KMS-11 (cell line): ENCODE results near the gene NEU4.
"Not testable (repeated sequence)": the region's sequence is repeated elsewhere in the genome, so short reads cannot be mapped to it uniquely, and the experiment has no call there.

Experiments used
- H2AFZ ChIP-seq: fragments of 200-600 bp; sonication (generic); 2 replicates; pipeline ENCODE4 v1.6.1; 2016; ENCODE audit warnings: antibody characterized with exemption, mixed run types, low read depth
- H3K27ac ChIP-seq: fragments of 200-600 bp; sonication (generic); 2 replicates; pipeline ENCODE4 v1.6.1; 2016; ENCODE audit warnings: mild to moderate bottlenecking, mixed run types
- H3K27me3 ChIP-seq: fragments of 200-600 bp; sonication (generic); 2 replicates; pipeline ENCODE4 v1.6.1; 2017; ENCODE audit warnings: mild to moderate bottlenecking, low read depth, mixed run types, moderate library complexity; ENCODE audit not compliant: insufficient read depth
- H3K36me3 ChIP-seq: fragments of 200-600 bp; sonication (generic); 2 replicates; pipeline ENCODE4 v1.6.1; 2017; ENCODE audit warnings: mild to moderate bottlenecking, mixed run types; ENCODE audit not compliant: insufficient read depth
- H3K4me1 ChIP-seq: fragments of 200-600 bp; sonication (generic); 2 replicates; pipeline ENCODE4 v1.6.1; 2016; ENCODE audit warnings: mild to moderate bottlenecking, low read depth, mixed run types; ENCODE audit not compliant: poor library complexity, severe bottlenecking
- H3K4me2 ChIP-seq: fragments of 200-600 bp; sonication (generic); 2 replicates; pipeline ENCODE4 v1.7.0; 2016; ENCODE audit warnings: mild to moderate bottlenecking, mixed run types
- H3K4me3 ChIP-seq: fragments of 200-600 bp; sonication (generic); IDR thresholded peaks from 2 replicates; pipeline ENCODE4 v1.6.1; 2017; ENCODE audit warnings: low read depth, low read length, mixed read lengths; ENCODE audit not compliant: insufficient read depth
- H3K79me2 ChIP-seq: fragments of 200-600 bp; sonication (generic); 2 replicates; pipeline ENCODE4 v1.6.1; 2016; ENCODE audit warnings: low read depth, mixed run types; ENCODE audit not compliant: insufficient read depth
- H3K9ac ChIP-seq: fragments of 200-600 bp; sonication (generic); 2 replicates; pipeline ENCODE4 v1.6.1; 2016; ENCODE audit warnings: mild to moderate bottlenecking, mixed run types
- H4K20me1 ChIP-seq: fragments of 200-600 bp; sonication (generic); 2 replicates; pipeline ENCODE4 v1.6.1; 2016; ENCODE audit warnings: mild to moderate bottlenecking, mixed run types; ENCODE audit not compliant: insufficient read depth
- CTCF ChIP-seq: fragments of 200-600 bp; sonication (generic); conservative IDR thresholded peaks from 2 replicates; pipeline ENCODE4 v1.6.1; 2017; ENCODE audit warnings: low read depth, mild to moderate bottlenecking, antibody characterized with exemption, low read length, moderate library complexity, mixed read lengths

Gene NEU4

GRCh38 chr2:241820625-241821384, 11.8 kb downstream of the NEU4 start:
- Histone ChIP-seq H3K27me3 (peaks cover 38% of the 10 kb centered on the region; the same call in 1 of the 2 replicates), H3K79me2 (no peaks in the 10 kb centered on the region), H3K4me1 (no peaks in the 10 kb centered on the region), H4K20me1 (no peaks in the 10 kb centered on the region), H3K27ac (no peak overlapping the region), H3K36me3 (no peaks in the 10 kb centered on the region), H3K4me2 (no peak overlapping the region), H2AFZ (no peak overlapping the region), H3K4me3 (no peak overlapping the region), H3K9ac (no peak overlapping the region)
- TF ChIP-seq CTCF: no peak

- Histone ChIP-seq H4K20me1 (no peaks in the 10 kb centered on the region), H3K9ac (no peak overlapping the region), H3K36me3 (no peaks in the 10 kb centered on the region), H3K27ac (no peak overlapping the region), H3K27me3 (peaks cover 32% of the 10 kb centered on the region; the same call in 1 of the 2 replicates), H3K4me1 (no peaks in the 10 kb centered on the region), H2AFZ (no peak overlapping the region), H3K4me2 (no peak overlapping the region), H3K4me3 (no peak overlapping the region), H3K79me2 (no peaks in the 10 kb centered on the region)
- no peak for TF ChIP-seq CTCF
These were observed 12.7 kb downstream of the NEU4 start for GRCh38 chr2:241821460-241822263.

- no peaks in the 10 kb centered on the region for H4K20me1 ChIP-seq
- no peak for TF ChIP-seq CTCF
- no peak overlapping the region for H3K27ac ChIP-seq
- H2AFZ ChIP-seq: no peak overlapping the region
- H3K4me1 ChIP-seq: no peaks in the 10 kb centered on the region
- H3K4me3 ChIP-seq: no peak overlapping the region
- no peak overlapping the region for H3K9ac ChIP-seq
- H3K27me3 ChIP-seq: peaks cover 32% of the 10 kb centered on the region; the same call in 1 of the 2 replicates
- H3K36me3 ChIP-seq: no peaks in the 10 kb centered on the region
- no peak overlapping the region for H3K4me2 ChIP-seq
- H3K79me2 ChIP-seq: no peaks in the 10 kb centered on the region
These were observed 13.3 kb downstream of the NEU4 start for GRCh38 chr2:241822264-241822623.

- H3K27ac ChIP-seq, H4K20me1 ChIP-seq, H3K4me3 ChIP-seq, H2AFZ ChIP-seq, H3K4me1 ChIP-seq, H3K9ac ChIP-seq, H3K36me3 ChIP-seq, H3K4me2 ChIP-seq, H3K79me2 ChIP-seq: not testable (repeated sequence)
- H3K27me3 ChIP-seq: peaks cover 18% of the 10 kb centered on the region; the same call in 1 of the 2 replicates
These were observed 14.8 kb downstream of the NEU4 start for GRCh38 chr2:241823531-241824437.
